Ishikawa (cell line): Measurements from ENCODE around the gene ZNF619.

ENCODE experiments used
- CEBPB ChIP-seq: IDR thresholded peaks from 2 replicates; pipeline ENCODE4 v1.6.1; 2012
- CREB1 ChIP-seq: IDR thresholded peaks from 2 replicates; pipeline ENCODE4 v1.6.1; 2012; ENCODE audit warnings: low read depth
- EP300 ChIP-seq: IDR thresholded peaks from 2 replicates; pipeline ENCODE4 v1.6.1; 2012; ENCODE audit warnings: borderline replicate concordance
- FOXM1 ChIP-seq: IDR thresholded peaks from 2 replicates; pipeline ENCODE4 v1.6.1; 2012; ENCODE audit warnings: low read depth, borderline replicate concordance
- MAX ChIP-seq: IDR thresholded peaks from 2 replicates; pipeline ENCODE4 v1.6.1; 2012
- NFIC ChIP-seq: IDR thresholded peaks from 2 replicates; pipeline ENCODE4 v1.6.1; 2012
- RAD21 ChIP-seq: IDR thresholded peaks from 2 replicates; pipeline ENCODE4 v1.6.1; 2012; ENCODE audit warnings: low read depth
- REST ChIP-seq: IDR thresholded peaks from 2 replicates; pipeline ENCODE4 v1.6.1; 2012; ENCODE audit warnings: low read depth, mild to moderate bottlenecking
- TAF1 ChIP-seq: IDR thresholded peaks from 2 replicates; pipeline ENCODE4 v1.6.1; 2012; ENCODE audit warnings: low read depth, mild to moderate bottlenecking
- TCF12 ChIP-seq: IDR thresholded peaks from 2 replicates; pipeline ENCODE4 v1.6.1; 2012; ENCODE audit warnings: low read depth
- TEAD4 ChIP-seq: IDR thresholded peaks from 2 replicates; pipeline ENCODE4 v1.6.1; 2012
- USF1 ChIP-seq: IDR thresholded peaks from 2 replicates; pipeline ENCODE4 v1.6.1; 2012
- YY1 ChIP-seq: IDR thresholded peaks from 2 replicates; pipeline ENCODE4 v1.6.1; 2012; ENCODE audit warnings: low read depth
- ZBTB7A ChIP-seq: IDR thresholded peaks from 2 replicates; pipeline ENCODE4 v1.6.1; 2012; ENCODE audit warnings: low read depth

GRCh38 chr3:40521254-40521653, 44.3 kb downstream of the ZNF619 start:
- TF ChIP-seq RAD21 (no peak), CEBPB (no peak), TEAD4 (no peak), REST (no peak), NFIC (no peak), USF1 (no peak), TAF1 (no peak), FOXM1 (no peak), YY1 (no peak), TCF12 (no peak), EP300 (no peak), MAX (no peak), CREB1 (no peak), ZBTB7A (no peak)
